ENCODE measurements around the gene C1orf146.
"Not testable (repeated sequence)": the region's sequence is repeated elsewhere in the genome, so short reads cannot be mapped to it uniquely, and the experiment has no call there.

The C1orf146 gene

DNA sequence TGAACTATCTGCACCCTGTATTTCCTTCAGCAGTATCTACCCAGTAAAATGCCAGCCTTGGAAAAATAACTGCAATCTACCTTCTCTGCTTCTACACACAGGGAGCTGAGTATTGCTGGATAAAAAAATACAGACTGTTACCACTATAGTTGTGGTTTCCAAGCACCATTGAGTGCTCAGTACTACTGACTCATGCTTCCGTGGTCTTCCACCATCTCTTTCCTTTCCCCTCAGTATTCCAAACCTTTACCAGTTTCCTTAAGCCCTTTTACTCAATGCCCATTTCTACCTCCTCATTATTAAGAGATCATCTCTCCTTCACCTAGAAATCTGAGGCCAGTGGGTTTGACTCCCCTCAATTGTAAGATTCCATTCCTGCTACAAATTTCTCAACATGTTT lies 57.2 kb downstream of the C1orf146 start:
- DNase-seq (ENCODE audit: low read depth, low spot score), result no peak

DNA sequence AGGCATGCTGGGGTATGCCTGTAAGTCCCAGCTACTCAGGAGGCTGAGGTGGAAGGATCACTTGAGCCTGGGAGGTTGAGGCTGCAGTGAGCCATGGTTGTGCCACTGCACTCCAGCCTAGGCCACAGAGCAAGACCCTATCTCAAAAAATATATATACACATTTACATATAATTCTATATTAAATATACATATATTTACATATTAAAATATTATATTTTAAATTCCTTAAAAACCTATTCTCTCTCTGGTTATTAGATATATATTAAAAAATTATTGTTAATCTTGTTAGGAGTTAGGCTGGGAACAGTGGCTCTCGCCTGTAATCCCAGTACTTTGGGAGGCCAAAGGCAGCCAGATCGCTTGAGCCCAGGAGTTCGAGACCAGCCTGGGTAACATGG lies 58.4 kb downstream of the C1orf146 start:
- DNase-seq (ENCODE audit: low read depth, low spot score), result no peak

DNA sequence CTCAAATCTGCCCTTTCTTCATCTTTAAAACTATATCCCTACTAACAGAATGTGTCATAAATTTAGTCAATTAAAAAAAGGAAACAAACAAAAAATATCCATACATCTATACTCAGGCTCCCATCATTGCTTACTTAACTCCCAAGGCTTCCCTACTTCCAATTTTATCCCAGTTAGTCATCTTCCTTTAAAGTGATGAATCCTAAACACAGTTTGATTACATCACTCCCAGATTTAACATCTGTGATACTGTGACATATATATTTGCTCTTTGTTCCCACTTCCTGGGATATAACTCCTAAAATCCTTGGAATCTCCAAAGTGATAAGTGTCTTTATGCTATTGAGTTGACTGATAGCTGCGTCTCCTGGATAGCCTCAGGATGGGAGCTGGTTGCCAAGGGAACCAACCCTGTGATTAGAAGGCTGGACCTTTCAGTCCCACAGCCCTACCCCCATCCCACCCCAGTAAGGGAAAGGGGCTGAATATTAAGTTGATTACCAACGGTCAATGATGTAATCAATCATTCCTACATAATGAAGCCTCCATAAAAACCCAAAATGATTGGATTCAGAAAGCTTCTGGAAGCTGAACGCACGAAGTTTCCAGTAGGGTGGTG lies 59.5 kb downstream of the C1orf146 start:
- no peak for DNase-seq (ENCODE audit: low read depth, low spot score)

DNA sequence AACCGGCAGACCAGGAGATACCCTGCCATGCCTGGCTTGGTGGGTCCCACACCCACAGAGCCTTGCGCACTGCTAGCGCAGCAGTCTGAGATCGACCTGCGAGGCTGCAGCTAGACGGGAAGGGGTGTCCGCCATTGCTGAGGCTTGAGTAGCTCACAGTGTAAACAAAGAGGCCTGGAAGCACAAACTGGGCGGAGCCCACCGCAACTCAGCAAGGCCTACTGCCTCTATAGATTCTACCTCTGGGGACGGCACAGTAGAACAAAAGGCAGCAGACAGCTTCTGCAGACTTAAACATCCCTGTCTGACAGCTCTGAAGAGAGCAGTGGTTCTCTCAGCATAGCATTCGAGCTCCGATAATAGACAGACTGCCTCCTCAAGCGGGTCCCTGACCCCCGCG lies 62.1 kb downstream of the C1orf146 start:
- DNase-seq (ENCODE audit: low read depth, low spot score), result not testable (repeated sequence)

DNA sequence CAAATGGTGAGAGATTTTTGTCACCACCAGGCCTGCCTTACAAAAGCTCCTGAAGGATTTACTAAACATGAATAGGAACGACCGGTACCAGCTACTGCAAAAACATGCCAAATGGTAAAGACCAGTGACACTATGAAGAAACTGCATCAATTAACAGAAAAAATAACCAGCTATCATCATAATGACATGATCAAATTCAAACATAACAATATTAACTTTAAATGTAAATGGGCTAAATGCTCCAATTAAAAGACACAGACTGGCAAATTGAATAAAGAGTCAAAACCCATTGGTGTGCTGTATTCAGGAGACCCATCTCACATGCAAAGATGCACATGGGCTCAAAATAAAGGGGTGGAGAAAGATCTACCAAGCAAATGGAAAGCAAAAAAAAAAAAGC lies 63.7 kb downstream of the C1orf146 start:
- not testable (repeated sequence) for DNase-seq (ENCODE audit: low read depth, low spot score)

DNA sequence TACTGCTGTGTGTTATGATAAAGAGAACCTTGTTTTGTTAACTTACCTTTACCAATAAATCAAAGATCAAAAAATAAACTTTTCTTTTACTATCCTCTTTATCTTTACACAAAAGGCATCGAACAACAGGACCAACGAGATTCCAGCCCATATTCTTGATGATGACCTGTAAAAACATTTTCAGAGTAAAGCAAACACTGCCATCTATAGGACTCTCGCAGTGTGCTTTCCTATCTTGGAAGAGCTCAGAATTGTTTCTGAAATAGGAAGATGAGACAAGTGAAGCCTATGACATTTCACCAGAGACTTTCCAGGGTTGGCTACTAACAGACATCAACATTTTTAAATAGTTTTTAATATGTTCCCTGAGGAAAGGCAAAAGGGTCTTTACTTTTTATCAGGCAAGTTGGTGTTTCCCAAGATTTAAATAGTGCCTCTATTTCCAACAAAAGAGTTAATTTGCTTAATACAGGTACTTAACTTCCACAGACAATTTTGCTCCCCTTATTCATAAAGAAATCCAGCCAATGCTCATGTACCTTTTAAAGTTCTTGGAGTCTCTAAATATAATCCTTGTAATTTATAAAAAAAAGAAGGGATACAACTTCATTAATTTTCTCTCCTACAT lies 73.8 kb downstream of the C1orf146 start:
- DNase-seq (ENCODE audit: low read depth, low spot score), result no peak

Measured in activated CD4-positive, CD25-positive, alpha-beta regulatory T cell treated with anti-CD3 and anti-CD28 coated beads, Interleukin-2, amount 50 U/mL, for 16 hours (primary cell).